HG03095 (cell line): Measurements from ENCODE around the gene FAAP20.

Experiments
- ATAC-seq: cut with Tn5 transposase; IDR thresholded peaks from one replicate; pipeline ENCODE4 v1.9.1; 2021; ENCODE audit warnings: moderate library complexity; ENCODE audit not compliant: unreplicated experiment

FAAP20 gene

DNA sequence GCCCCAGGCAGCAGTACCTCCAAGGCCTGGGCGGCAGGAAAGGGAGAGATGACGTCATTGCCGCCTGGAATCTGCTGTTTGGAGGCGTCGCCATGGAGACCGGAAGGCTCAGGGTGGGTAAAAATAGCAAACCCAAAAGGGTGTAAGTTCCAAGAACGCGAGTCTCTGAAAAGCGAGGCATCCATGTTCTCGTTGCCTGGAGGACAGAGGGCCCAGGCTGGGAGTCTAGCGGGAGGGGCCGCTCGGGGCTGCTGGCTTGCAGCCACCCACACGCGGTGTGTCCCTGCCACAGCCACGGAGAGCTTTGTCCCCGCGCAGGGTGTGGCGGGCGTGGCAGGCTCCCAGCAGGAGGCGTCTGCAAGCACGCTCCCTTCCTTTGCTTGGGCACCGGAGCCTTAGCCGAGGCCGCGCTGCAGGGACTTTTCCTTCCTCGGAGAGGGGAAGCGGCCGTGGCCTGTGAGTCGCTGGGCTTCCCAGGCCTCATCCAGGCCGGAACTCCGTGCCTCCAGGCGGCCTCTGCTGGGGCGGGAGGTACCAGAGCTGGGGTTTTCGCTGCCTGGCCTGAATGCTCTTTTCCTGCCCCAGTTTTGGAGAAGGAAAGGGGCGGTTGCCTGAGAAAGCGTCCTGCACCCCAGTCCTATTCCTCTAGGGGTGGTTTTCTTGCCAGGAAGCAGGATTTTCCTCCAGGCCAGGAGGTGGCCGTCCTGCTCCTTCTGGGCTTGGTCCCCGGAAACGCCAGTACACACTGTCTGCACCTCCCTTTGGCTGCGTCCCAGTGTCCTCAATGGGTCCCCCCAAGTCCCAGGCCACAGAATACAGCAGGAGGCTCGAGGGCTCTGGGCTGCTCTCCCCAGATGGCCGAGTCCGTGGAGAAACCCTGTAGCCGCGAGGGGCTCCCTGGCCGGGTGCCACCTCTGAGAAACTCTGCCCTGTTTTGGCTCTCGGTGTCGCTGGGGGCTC lies 18.2 kb upstream of the FAAP20 start:
- no peak for ATAC-seq

DNA sequence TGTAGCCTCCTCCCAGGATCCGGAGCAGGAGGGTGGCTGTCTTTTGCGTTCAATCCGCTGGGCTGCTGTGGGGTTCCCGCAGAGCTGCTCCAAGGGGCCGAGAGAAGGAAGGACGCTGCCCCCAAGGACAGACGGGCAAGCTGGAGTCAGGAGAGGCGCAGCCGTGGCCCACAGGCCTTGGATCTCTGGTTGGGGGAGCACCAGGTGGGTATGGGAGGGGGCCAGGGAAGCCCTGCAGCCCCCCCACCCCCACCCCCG lies 17.6 kb upstream of the FAAP20 start:
- no peak for ATAC-seq

DNA sequence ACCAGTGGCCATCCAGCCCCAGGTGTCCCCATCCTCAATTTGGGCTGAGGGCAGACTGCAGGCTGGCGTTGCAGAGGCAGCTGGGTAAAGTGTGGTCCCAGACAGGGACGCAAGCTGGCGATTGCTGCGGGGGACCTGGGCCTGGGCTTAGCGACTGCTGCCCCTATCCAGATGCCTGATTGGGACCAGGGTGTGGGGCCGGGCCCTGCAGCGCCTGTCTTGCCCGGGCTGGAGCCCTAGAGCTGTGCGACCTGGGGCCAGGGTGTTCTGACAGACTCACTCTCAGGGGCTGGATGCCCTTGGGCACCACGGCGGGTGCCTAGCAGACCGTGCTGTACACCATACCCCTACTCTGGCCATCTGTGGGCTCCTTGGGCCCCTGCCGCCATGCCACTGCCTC lies 16.2 kb upstream of the FAAP20 start:
- no peak for ATAC-seq

DNA sequence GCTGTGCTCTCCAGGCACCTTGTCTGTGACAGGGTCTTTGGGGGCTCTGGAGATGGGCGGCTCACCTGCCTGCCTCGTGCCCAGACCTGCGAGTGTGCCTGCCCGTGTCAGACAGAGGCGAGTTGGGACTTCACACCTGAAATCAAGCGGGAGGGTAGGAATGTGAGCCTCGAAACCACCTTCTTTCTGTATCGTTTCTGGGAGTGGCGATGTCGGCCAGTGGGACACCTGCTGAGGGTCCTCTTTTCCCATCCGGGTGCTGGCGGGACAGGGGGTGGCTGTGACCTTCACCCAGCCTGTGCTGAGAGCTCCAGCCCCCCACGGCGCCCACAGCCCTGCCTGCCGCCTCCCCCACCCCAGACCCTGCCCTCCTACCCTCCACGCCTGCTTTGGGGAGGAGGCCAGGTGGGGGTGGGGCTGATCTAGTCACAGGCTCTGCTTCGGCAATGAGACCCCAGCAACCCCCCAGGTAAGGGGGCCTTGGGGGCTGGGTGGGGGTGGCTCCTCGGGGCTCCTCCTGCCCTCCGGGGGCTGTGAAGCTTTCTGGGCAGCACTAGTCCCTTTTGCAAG lies 15.6 kb upstream of the FAAP20 start:
- no peak for ATAC-seq

DNA sequence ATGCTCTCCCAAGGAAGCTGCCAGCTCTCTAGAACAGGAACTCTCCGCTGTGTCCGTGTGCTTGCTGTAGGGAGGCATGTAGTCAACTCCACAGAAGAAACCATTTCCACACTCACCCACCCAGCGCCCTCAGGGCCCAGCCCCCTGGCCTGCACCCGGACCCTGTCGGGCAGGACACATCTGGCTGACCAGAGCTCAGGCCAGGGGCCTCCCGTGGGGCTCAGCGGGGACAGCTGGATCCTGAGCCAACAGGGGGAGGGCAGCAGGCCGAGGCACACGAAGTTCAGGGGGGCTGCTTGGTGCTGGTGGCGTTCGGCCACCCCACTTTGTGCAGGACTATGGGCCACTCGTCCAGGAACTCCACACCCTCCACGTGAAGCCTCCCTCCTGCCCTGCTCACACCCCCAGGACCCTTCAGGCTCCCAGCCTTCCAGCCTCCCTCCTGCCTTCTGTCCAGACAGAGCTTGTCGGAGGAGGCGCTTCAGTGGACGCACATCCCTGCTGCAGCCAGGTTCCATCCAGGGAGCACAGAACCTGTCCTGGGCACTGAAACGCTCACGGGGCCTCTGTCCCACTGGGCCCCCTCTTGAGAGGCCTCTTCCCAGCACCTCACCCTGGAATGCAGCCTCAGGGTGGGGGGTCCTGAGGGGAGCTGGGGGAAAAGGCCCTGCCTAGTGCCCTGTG lies 15.0 kb upstream of the FAAP20 start:
- ATAC-seq = no peak

DNA sequence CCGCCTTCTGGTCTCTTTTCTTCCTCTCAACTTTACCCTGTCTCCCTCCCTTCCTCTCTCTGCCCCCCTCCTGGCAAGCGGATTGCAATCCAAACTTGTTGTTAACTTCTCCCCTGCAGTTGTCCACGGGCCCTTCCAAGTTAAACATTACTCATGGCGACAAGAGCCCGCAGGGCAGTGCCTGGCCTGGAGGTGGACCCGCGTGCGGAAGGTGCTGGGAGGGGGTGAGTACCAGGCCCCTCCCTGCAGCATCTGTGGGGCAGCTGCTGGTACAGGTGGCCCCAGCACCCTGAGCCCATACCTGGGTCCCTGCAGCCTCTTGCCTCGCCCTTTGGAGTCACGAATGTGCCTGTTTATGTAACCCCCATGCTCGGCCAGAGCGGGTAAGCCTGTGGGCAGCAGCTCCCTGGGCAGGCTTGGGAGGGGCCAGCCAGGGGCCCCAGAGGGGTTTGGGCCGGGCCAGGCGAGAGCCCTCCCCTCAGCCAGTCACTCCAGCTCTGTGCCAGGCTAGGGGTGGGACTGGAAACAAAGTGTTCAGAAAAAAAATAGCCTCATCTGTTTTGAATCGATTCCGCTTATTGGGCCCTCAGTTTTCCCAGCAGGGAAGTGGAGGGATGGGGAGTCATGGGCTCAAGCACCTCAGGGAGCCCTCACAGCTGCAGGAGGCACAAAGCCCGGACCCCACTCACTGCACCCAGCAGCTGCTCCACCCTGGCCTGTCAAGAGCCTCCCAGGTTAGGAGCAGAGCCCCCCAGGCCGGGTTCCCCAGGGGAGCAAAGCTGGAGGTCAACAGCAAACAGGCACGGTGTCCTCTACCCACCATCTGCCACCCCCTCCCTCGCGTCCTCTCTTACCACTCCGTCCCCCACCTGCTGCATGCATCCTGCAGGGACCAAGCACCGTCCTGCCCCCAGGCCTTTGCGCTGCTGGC lies 14.0 kb upstream of the FAAP20 start:
- no peak for ATAC-seq

DNA sequence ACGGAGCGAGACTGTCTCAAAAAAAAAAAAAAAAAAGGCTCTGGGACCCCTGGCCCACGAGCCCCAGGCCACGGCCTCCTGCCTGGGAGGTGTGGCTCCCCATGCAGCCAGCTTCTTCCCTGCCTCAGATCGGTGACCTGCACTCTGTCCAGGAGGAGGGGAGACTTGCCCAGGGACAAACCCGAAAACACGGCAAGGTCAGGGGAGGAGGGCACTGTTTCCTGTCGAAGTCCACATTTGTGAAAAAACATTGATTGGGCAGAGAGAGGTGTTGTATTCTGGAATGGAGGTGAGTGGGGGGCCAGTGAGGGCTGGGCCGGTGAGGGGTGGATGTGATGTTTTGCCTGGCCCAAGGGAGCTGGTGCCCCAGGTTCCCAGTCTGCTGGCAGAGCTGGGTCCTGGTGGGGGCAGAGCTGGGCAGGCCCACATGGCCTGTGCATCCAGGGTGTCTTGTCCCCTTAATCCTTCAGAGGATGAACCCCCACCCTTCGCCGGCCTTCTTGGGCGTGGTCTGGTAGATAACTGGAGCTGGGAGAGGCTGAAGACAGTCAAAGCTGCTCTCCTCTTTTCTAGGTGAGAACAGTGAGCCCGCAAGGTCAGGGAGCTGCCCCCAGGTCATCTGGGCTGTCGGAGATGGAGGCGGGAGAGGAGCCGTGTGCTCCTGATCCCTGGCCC lies 12.4 kb upstream of the FAAP20 start:
- ATAC-seq = no peak

DNA sequence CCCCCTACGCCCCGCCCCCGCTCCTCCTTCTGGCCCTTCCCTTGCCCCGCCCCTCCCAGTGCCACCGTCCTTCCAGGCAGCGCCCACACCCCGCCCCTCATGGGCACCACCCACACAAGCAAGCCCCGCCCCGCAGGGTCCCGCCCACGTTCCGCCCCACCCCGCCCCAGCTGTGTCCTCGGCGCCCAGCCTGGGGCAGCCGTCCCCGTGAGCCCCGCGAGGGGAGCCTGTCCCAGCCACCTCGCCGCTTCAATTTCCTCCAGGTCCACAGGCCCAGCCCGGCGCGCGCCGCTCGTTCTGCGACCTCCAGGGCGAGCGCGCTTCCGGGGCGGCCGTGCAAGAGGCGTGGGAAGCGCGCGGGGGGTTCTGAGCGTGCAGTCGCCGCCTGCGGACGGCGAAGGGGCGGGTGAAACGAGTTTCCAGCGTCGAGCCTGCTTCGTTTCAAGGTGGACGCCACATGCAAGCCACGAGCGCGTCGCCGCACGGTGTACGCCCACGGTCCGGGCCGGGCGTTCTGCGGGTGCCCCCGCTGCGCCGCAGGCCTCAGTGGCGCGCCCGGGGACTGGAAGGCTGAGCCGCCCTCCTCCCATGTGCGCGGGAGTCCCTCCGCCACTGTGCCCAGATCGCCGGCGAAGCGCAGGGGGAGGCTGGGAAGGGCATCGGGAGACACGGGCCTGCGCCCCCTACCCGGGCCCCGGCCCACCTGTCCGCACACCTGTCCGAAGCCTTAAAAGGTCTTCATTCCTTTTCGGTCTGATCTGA lies 10.8 kb upstream of the FAAP20 start:
- ATAC-seq = peak; percentile 44

DNA sequence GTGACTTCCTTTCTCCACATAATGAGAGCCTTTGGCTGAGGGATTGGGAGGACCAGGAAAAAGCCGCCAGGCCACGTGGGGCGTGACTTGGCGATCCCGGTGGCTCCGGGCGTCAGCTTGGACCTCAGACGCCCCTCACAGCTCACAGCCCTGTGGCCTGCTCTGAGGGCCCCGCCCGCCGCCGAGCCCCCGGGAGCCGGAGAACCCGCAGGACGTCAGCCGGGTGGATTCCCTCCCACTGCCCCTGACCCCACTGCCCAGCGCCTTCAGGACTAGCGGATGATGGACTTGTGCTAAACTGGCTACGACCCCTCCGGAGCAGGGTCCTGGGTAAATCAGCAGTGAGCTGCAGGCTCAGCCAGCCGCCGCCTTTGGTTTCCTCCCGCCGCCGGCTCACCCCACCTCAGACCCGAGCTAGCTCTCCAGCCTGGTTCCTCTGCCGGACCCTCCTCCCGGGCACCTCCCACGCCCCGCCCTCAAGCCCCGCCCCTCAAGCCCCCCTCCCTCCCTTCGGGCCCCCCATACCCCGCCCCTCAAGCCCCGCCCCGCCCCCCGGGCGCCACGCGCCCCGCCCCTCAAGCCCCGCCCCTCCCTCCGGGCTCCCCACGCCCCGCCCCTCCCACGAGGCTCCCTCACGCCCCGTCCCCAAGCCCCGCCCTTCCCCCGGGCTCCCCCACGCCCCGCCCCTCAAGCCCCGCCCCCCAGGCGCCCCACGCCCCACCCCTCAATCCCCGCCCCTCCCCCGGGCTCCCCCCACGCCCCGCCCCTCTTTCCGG lies 10.0 kb upstream of the FAAP20 start:
- ATAC-seq = no peak

DNA sequence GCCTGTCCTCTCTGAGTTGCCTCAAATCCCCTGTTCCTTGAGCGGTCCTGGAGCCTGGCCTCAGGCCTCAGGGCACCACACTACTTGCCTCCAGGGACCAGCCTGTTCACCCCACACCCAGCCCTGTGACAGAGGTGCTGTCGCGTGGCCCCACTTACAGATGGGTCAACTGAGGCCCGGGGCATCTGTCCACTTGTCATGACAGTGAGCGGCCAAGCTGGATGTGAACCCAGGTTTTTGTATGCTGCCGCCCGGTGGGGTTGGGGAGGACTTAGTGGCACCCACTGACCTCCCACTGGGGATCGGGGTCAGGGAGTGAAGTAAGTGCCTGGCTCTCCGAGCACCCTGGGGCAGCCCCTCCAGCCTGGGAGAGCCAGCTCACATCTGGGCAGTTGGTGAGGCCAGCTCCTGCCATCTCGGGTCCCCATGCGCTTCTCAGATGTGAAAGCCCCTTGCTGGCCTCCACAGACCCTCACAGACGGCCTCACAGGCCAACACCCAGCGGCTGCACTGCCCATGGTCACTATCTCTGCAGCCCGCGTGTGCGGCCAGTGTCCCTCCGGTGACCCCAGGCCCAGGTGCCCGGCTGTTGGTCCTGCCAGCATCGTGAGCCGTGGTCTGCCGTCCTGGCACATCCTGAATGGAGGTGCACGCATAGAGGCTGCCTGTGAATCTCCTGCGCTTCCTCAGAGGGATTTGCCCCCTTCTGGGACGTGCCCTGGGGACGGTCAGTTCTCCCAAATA lies 9.3 kb upstream of the FAAP20 start:
- ATAC-seq = no peak

DNA sequence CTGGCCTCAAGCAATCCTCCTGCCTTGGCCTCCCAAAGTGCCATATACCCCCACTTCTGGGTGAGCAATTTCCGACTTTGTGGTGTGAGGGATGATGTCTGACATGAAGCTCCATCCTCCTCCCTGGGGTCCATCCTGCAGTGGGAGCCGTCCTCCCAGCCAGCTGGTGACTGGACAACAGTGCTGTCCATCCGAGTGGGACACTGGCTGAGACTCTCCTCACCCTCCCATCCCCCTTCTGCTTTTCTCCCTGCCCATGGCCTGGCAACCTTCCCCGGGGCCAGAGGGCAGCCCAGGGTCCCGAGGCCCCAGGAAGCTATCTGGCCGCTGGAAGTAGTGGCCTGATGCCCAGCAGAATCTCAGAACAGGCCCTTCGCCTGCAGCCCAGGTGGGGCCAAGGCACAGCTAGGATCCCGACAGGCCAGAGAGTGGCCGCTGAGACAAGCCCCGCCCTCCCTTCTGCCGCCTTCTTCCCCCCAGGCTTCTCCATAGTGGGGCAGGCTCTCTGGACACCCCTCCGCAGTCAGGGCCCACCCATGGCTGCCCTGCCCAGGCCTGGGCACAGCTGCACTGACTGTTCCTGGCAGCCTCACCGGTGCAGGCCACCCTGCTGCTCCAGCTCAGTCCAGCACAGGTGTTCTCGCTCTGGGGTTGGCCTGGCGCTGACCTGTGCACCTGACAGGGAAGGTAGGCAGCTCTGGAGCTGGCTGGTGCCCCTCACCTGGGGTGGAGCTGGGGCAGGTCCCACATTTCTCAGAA lies 8.4 kb upstream of the FAAP20 start:
- ATAC-seq = no peak

DNA sequence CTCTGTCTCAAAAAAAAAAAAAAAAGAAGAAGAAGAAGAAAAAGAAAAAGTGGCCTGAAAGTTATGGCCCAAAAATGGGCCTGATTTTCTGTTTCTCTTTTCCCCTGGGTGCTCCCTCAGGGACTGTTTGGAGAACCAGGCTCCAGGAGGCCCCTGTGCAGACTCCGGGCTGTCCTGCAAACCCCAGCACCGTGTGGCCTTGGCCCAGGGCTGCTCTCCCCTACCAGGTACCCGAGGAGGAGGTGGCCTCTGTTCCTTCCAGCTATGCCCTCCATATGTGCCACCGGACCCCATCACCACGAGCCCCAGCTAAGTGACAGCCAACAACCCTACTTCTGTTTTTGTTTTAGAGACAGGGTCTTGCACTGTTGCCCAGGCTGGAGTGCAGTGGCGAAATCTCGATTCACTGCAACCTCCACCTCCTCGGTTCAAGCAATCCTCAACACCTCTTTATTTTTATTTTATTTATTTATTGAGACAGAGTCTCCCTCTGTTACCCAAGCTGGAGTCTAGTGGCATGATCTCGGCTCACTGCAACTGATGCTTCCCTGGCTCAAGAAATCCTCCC lies 7.5 kb upstream of the FAAP20 start:
- no peak for ATAC-seq

DNA sequence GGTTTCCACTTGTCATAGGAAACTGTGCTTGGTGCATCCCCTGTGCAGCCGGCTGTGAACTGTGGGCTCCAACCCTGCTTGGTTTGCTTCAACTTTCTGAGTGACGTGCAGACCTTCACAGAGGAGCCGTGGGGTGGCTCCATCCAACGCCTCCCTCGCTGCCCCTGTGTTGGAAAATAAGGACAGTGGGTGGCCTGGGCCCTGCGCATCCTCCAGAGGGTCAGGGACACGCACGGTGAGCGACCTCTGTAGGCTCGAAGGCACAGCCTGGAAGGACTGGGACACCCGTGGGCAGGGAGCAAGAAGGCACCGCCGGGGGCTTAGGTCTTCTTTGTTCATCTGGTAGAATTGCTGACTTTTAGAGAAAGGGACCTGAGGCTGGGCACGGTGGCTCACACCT lies 6.5 kb upstream of the FAAP20 start:
- ATAC-seq = no peak

DNA sequence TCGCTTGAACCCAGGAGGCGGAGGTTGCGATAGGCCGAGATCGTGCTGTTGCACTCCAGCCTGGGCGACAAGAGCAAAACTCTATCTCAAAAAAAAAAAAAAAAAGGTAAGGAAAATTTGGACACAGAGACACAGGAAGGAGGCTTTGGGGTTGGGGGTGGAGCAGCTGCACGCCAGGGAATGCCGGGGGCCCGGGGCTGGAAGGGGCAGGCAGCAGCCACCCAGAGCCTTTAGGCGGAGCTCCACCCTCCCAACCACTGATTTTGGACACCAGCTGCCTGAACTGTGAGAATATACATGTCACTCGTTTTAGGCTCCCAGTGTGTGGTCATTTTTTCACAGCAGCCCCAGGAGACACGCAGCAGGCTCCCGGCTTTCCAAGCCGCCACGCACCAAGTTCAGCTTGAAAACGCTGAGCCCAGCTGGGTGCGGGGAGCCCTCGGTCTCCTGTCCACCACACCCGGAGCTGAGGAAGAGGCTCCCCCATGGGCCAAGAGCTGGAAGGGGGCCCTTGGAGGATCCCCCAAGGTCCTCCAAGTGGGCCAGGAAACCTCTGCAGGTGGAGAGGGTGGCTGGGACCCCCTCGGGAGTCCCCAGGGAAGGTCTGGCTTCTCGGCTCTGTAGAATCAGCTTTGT lies 5.9 kb upstream of the FAAP20 start:
- no peak for ATAC-seq

DNA sequence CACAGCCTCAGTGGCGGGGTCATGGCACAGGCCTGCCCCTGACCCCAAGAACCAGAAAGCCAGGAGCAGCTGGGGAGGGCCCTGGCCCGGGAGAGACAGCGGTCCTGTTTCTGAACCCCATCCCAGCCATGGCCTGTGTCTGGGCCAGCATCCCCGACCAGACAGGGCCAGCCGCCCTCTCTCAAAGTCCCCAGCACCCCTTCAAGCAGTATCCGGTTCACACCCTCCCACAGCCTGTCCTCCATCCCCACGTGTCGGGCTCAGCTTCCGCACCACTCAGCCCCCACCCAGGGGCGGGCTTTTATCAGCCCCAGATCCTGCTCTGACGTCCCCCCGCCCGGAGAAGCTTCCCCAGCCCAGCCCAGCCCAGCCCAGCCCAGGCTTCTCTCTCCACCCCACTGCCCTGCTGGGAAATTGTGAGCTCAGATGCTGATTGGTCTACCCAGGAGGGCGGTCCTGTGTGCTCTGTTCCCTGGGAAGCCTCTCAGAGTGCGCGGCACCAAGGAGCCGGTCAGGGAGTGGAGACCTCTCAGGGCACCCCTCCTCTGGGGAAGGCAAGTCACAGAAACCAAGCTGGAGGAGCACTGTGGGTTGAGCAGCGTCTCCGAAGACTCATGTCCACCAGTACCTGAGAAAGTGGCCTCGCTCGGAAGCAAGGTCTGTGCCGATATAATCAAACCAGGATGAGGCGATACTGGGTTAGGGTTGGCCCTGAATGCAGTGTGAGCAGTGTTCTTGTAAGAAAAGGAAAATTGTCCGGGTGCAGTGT lies 4.7 kb upstream of the FAAP20 start:
- ATAC-seq = peak; percentile 29

DNA sequence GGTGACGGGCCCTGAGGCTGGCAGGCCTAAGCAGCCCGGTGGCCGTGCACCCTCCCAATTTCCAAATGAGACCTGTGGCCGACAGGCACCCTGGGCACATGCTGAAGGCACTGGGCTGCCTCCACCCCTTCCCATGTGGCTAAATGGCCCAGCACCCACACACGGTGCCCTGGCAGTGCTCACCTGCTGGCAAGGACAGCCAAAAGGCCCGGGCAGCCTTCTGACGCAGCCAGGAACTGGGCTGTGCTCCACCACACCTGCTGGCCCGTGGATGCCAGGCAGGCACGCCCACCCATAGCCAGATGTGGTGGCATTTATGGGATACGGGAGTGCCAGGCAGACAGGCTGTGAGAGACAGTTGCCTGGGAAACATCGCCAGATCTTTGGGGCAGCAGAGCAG lies 4.0 kb upstream of the FAAP20 start:
- ATAC-seq = no peak
